B cell (primary cell): ENCODE results near the gene MMP11.

Source experiments
- EZH2 ChIP-seq: IDR thresholded peaks from 2 replicates; pipeline ENCODE4 v1.6.1; 2012; ENCODE audit warnings: borderline replicate concordance, low read depth, mild to moderate bottlenecking, moderate library complexity, low read length; ENCODE audit not compliant: insufficient read depth, poor library complexity, severe bottlenecking
- TF ChIP-seq, protein P1 (sequence below): fragments of 200-600 bp; IDR thresholded peaks from one replicate; pipeline ENCODE4 v1.8.0; 2022; ENCODE audit warnings: antibody characterized with exemption, mild to moderate bottlenecking

DNA sequence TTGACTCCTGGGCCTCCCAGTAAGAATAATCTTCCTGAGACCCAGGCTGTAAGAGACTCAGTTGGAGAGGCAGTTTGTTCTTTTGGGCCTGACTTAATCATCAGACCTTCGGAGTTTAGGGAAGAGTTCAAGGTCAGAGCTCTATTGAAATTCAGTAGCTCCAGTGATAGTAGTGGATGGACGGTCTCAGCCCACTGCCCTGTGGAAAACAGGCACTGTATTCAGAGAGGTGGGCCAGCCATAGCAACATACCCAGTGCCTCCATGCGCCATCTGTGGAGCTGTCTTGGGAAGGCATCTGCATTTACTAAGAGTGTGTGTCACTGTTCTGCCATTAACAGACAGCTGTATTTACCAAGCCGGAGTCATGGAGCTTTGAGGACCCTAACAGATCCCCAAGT, 17.0 kb downstream of the MMP11 start:
- TF ChIP-seq EZH2 = no peak
- TF ChIP-seq, protein P1, sequence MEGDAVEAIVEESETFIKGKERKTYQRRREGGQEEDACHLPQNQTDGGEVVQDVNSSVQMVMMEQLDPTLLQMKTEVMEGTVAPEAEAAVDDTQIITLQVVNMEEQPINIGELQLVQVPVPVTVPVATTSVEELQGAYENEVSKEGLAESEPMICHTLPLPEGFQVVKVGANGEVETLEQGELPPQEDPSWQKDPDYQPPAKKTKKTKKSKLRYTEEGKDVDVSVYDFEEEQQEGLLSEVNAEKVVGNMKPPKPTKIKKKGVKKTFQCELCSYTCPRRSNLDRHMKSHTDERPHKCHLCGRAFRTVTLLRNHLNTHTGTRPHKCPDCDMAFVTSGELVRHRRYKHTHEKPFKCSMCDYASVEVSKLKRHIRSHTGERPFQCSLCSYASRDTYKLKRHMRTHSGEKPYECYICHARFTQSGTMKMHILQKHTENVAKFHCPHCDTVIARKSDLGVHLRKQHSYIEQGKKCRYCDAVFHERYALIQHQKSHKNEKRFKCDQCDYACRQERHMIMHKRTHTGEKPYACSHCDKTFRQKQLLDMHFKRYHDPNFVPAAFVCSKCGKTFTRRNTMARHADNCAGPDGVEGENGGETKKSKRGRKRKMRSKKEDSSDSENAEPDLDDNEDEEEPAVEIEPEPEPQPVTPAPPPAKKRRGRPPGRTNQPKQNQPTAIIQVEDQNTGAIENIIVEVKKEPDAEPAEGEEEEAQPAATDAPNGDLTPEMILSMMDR = no peak
